HepG2 (cell line): ENCODE measurements around the gene DZANK1. TPM values are rescaled to one million over a fixed set of nuclear protein-coding genes. Genes with fewer than 3 reads are reported as not detected.

Experiments
- CEBPG ChIP-seq: IDR thresholded peaks from 2 replicates; pipeline ENCODE4 v1.6.1; 2016
- CHCHD3 ChIP-seq: sonication (generic); formaldehyde crosslinking; IDR thresholded peaks from 2 replicates; pipeline ENCODE4 v1.8.0; 2022; ENCODE audit warnings: mild to moderate bottlenecking, missing genetic modification reagents, moderate library complexity
- EED ChIP-seq: sonication (generic); formaldehyde crosslinking; IDR thresholded peaks from 2 replicates; pipeline ENCODE4 v1.5.0; 2020; ENCODE audit warnings: mild to moderate bottlenecking, missing genetic modification reagents
- MAF1 ChIP-seq: sonication (generic); formaldehyde crosslinking; IDR thresholded peaks from 2 replicates; pipeline ENCODE4 v1.5.0; 2020; ENCODE audit warnings: missing genetic modification reagents, borderline replicate concordance
- MBD4 ChIP-seq: IDR thresholded peaks from 2 replicates; pipeline ENCODE4 v1.6.1; 2012; ENCODE audit warnings: low read length, inconsistent platforms, borderline replicate concordance
- NPAS2 ChIP-seq: sonication (generic); formaldehyde crosslinking; IDR thresholded peaks from 2 replicates; pipeline ENCODE4 v1.8.0; 2022; ENCODE audit warnings: mild to moderate bottlenecking, missing genetic modification reagents, borderline replicate concordance
- SMARCE1 ChIP-seq: fragments of 450-650 bp; IDR thresholded peaks from 2 replicates; pipeline ENCODE4 v1.6.1; 2017; ENCODE audit warnings: borderline replicate concordance
- SP140L ChIP-seq: sonication (generic); formaldehyde crosslinking; IDR thresholded peaks from 2 replicates; pipeline ENCODE4 v1.4.0; 2020; ENCODE audit warnings: missing genetic modification reagents, borderline replicate concordance
- TCF12 ChIP-seq, 2 experiments: fragments of 450-650 bp in 1 of 2; sonication (generic) in 1 of 2; formaldehyde crosslinking in 1 of 2; IDR thresholded peaks; 2 replicates each; pipeline versions ENCODE4 v1.6.1 to v1.8.0; 2017 to 2022; ENCODE audit warnings: antibody characterized with exemption in 1 of 2, mild to moderate bottlenecking in 1 of 2, missing genetic modification reagents in 1 of 2, moderate library complexity in 1 of 2
- ZMAT3 ChIP-seq: sonication (generic); formaldehyde crosslinking; conservative IDR thresholded peaks from 2 replicates; pipeline ENCODE4 v1.7.0; 2021; ENCODE audit warnings: missing genetic modification reagents
- ZNF160 ChIP-seq: sonication (generic); formaldehyde crosslinking; IDR thresholded peaks from 2 replicates; pipeline ENCODE4 v1.8.0; 2022; ENCODE audit warnings: mild to moderate bottlenecking, inconsistent platforms, missing genetic modification reagents
- ZNF263 ChIP-seq: sonication (generic); formaldehyde crosslinking; IDR thresholded peaks from 2 replicates; pipeline ENCODE4 v1.4.0; 2020; ENCODE audit warnings: missing genetic modification reagents
- ZNF546 ChIP-seq: sonication (generic); formaldehyde crosslinking; conservative IDR thresholded peaks from 2 replicates; pipeline ENCODE4 v1.8.1; 2023; ENCODE audit warnings: mild to moderate bottlenecking, missing genetic modification reagents
- polyA plus RNA-seq, 8 experiments: library from polyadenylated mRNA; depleted of rRNA in 3 of 8; stranded (reverse) in 7 of 8; unstranded in 1 of 8; fragments of >200 nt; fragmentation: Illumina TruSeq in 4 of 8; extraction: Trizol in 4 of 8; gene quantifications; 2 replicates each; pipeline versions ENCODE4 v1.2.1 to v1.2.3, GENCODE V29; 2011 to 2016; ENCODE audit warnings: low read depth in 4 of 8, missing spikeins in 1 of 8, mixed read lengths in 1 of 8; ENCODE audit not compliant: insufficient read depth in 1 of 8
- total RNA-seq, 5 experiments: library from RNA; depleted of rRNA; stranded (reverse); fragments of >200 nt; fragmentation: Illumina TruSeq; extraction: Trizol; gene quantifications; 2 replicates each; pipeline ENCODE4 v1.2.3, GENCODE V29; 2016; ENCODE audit warnings: low read depth in 1 of 5
- TF ChIP-seq, protein P1 (sequence below): sonication (generic); formaldehyde crosslinking; IDR thresholded peaks from 2 replicates; pipeline ENCODE4 v1.4.0; 2020; ENCODE audit warnings: missing genetic modification reagents
- TF ChIP-seq, protein P2 (sequence below): sonication (generic); formaldehyde crosslinking; IDR thresholded peaks from 2 replicates; pipeline ENCODE4 v1.4.0; 2020; ENCODE audit warnings: low read depth, mild to moderate bottlenecking, missing genetic modification reagents
- TF ChIP-seq, protein P3 (sequence below): IDR thresholded peaks from 2 replicates; pipeline ENCODE4 v1.6.1; 2016; ENCODE audit warnings: low read depth, borderline replicate concordance
- TF ChIP-seq, protein P4 (sequence below): sonication (generic); formaldehyde crosslinking; IDR thresholded peaks from 2 replicates; pipeline ENCODE4 v1.8.0; 2022; ENCODE audit warnings: low read depth, missing genetic modification reagents
- TF ChIP-seq, protein P5 (sequence below): sonication (generic); formaldehyde crosslinking; IDR thresholded peaks from 2 replicates; pipeline ENCODE4 v1.5.1; 2020; ENCODE audit warnings: mild to moderate bottlenecking, missing genetic modification reagents, moderate library complexity
- TF ChIP-seq, protein P6 (sequence below): sonication (generic); formaldehyde crosslinking; IDR thresholded peaks from 2 replicates; pipeline ENCODE4 v1.5.0; 2020; ENCODE audit warnings: mild to moderate bottlenecking, missing genetic modification reagents, moderate library complexity

Gene DZANK1
- total and polyA plus RNA-seq, 2 of the 13 experiments (the other 11 are each of a cell fraction or from before 2014, with no cell fraction given): 1.6 to 3.2 TPM

DNA sequence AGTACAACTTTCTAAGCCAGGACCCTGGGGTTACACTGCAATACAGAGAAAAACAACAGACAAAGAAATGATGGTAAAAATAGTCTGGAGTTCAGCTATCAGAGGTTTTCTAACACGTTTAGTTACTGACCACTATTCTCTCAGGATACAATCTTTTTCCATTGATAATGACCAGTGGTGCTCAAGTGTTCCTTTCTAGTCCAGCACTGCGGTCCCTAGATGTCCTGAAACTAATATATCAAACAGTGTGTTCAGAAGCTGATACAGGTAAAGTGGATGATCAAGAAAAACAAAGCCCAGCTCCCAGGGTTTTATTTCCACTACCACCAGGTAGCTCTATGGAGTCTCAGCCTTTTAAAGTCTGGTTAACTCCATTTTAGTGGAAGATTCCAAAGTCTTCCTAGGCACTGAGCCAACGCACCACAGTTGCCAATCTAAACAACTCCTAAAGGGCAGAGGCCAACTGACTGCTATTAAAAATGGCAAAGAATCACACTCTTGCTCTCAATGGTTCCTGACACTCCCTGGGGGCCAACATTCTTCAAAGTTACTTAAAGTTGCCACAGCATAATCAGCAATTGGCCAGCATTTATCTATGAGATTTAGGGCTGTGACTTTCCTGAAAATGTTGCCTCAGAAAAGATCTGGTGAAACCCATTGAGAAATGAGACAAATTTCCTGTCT, 38.2 kb downstream of the DZANK1 start (continued):
- TF ChIP-seq, protein P1, sequence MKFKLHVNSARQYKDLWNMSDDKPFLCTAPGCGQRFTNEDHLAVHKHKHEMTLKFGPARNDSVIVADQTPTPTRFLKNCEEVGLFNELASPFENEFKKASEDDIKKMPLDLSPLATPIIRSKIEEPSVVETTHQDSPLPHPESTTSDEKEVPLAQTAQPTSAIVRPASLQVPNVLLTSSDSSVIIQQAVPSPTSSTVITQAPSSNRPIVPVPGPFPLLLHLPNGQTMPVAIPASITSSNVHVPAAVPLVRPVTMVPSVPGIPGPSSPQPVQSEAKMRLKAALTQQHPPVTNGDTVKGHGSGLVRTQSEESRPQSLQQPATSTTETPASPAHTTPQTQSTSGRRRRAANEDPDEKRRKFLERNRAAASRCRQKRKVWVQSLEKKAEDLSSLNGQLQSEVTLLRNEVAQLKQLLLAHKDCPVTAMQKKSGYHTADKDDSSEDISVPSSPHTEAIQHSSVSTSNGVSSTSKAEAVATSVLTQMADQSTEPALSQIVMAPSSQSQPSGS (CRISPR knock-in tag): no peak
- no peak for TF ChIP-seq CHCHD3
- TF ChIP-seq, protein P2, sequence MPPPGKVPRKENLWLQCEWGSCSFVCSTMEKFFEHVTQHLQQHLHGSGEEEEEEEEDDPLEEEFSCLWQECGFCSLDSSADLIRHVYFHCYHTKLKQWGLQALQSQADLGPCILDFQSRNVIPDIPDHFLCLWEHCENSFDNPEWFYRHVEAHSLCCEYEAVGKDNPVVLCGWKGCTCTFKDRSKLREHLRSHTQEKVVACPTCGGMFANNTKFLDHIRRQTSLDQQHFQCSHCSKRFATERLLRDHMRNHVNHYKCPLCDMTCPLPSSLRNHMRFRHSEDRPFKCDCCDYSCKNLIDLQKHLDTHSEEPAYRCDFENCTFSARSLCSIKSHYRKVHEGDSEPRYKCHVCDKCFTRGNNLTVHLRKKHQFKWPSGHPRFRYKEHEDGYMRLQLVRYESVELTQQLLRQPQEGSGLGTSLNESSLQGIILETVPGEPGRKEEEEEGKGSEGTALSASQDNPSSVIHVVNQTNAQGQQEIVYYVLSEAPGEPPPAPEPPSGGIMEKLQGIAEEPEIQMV (CRISPR knock-in tag): no peak
- TF ChIP-seq, protein P3, sequence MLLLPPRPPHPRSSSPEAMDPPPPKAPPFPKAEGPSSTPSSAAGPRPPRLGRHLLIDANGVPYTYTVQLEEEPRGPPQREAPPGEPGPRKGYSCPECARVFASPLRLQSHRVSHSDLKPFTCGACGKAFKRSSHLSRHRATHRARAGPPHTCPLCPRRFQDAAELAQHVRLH: no peak
- no peak for TF ChIP-seq ZNF160 (CRISPR knock-in tag)
- no peak for TF ChIP-seq ZNF546 (CRISPR knock-in tag)
- no peak for TF ChIP-seq SMARCE1
- TF ChIP-seq MBD4: no peak
- TF ChIP-seq ZNF263: no peak
- no peak for TF ChIP-seq EED (CRISPR knock-in tag)
- TF ChIP-seq MAF1 (CRISPR knock-in tag): no peak
- TF ChIP-seq CEBPG: no peak
- no peak; the same call in 1 of the 2 replicates for TF ChIP-seq SP140L (CRISPR knock-in tag)
- TF ChIP-seq, protein P4, sequence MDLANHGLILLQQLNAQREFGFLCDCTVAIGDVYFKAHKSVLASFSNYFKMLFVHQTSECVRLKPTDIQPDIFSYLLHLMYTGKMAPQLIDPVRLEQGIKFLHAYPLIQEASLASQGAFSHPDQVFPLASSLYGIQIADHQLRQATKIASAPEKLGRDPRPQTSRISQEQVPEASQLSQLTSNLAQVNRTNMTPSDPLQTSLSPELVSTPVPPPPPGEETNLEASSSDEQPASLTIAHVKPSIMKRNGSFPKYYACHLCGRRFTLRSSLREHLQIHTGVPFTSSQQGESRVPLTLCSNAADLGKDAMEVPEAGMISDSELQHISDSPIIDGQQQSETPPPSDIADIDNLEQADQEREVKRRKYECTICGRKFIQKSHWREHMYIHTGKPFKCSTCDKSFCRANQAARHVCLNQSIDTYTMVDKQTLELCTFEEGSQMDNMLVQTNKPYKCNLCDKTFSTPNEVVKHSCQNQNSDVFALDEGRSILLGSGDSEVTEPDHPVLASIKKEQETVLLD (CRISPR knock-in tag): no peak
- no peak for TF ChIP-seq ZMAT3 (CRISPR knock-in tag)
- TF ChIP-seq, protein P5, sequence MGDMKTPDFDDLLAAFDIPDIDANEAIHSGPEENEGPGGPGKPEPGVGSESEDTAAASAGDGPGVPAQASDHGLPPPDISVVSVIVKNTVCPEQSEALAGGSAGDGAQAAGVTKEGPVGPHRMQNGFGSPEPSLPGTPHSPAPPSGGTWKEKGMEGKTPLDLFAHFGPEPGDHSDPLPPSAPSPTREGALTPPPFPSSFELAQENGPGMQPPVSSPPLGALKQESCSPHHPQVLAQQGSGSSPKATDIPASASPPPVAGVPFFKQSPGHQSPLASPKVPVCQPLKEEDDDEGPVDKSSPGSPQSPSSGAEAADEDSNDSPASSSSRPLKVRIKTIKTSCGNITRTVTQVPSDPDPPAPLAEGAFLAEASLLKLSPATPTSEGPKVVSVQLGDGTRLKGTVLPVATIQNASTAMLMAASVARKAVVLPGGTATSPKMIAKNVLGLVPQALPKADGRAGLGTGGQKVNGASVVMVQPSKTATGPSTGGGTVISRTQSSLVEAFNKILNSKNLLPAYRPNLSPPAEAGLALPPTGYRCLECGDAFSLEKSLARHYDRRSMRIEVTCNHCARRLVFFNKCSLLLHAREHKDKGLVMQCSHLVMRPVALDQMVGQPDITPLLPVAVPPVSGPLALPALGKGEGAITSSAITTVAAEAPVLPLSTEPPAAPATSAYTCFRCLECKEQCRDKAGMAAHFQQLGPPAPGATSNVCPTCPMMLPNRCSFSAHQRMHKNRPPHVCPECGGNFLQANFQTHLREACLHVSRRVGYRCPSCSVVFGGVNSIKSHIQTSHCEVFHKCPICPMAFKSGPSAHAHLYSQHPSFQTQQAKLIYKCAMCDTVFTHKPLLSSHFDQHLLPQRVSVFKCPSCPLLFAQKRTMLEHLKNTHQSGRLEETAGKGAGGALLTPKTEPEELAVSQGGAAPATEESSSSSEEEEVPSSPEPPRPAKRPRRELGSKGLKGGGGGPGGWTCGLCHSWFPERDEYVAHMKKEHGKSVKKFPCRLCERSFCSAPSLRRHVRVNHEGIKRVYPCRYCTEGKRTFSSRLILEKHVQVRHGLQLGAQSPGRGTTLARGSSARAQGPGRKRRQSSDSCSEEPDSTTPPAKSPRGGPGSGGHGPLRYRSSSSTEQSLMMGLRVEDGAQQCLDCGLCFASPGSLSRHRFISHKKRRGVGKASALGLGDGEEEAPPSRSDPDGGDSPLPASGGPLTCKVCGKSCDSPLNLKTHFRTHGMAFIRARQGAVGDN (CRISPR knock-in tag): no peak
- no peak for TF ChIP-seq TCF12 (IDR thresholded peaks at IDR 0.05)
- TF ChIP-seq TCF12 (CRISPR knock-in tag; IDR thresholded peaks at IDR 0.05): no peak
- TF ChIP-seq, protein P6, sequence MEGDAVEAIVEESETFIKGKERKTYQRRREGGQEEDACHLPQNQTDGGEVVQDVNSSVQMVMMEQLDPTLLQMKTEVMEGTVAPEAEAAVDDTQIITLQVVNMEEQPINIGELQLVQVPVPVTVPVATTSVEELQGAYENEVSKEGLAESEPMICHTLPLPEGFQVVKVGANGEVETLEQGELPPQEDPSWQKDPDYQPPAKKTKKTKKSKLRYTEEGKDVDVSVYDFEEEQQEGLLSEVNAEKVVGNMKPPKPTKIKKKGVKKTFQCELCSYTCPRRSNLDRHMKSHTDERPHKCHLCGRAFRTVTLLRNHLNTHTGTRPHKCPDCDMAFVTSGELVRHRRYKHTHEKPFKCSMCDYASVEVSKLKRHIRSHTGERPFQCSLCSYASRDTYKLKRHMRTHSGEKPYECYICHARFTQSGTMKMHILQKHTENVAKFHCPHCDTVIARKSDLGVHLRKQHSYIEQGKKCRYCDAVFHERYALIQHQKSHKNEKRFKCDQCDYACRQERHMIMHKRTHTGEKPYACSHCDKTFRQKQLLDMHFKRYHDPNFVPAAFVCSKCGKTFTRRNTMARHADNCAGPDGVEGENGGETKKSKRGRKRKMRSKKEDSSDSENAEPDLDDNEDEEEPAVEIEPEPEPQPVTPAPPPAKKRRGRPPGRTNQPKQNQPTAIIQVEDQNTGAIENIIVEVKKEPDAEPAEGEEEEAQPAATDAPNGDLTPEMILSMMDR (CRISPR knock-in tag): no peak
- TF ChIP-seq NPAS2 (CRISPR knock-in tag): no peak
